B cell (primary cell): Measurements from ENCODE around the gene RAB15. TPM values are rescaled to one million over a fixed set of nuclear protein-coding genes. Genes with fewer than 3 reads are reported as not detected.

Experiments used
- ATAC-seq: fragments of 200-7000 bp; cut with Tn5 transposase; one replicate; pipeline ENCODE4 v1.10.0; 2021; ENCODE audit warnings: low read depth, mild to moderate bottlenecking, moderate number of reproducible peaks, moderate library complexity
- CTCF ChIA-PET: fragments of 350-600 bp; sonication (Branson Sonifier 250); formaldehyde crosslinking; loops from one replicate; lab custom pipeline; 2021; ENCODE audit warnings: antibody characterized with exemption, inconsistent platforms; lab: Charles Lee
- POLR2A ChIA-PET: fragments of 350-600 bp; sonication (Branson Sonifier 250); formaldehyde crosslinking; loops from one replicate; lab custom pipeline; 2021; ENCODE audit warnings: antibody characterized with exemption; lab: Charles Lee
- DNase-seq: peaks from one replicate; pipeline ENCODE4 v3.0.0; 2013
- H2AFZ ChIP-seq: 2 replicates; pipeline ENCODE4 v1.6.1; 2012; ENCODE audit warnings: mild to moderate bottlenecking, low read depth, low read length; ENCODE audit not compliant: insufficient read depth, poor library complexity, severe bottlenecking
- H3K27ac ChIP-seq, 2 donors: 1 replicate in 1 of 2; 2 replicates in 1 of 2; pipeline ENCODE4 v1.5.1; 2012 to 2013; ENCODE audit warnings: low read length in 2 of 2, mild to moderate bottlenecking in 2 of 2, moderate library complexity in 1 of 2
- H3K27me3 ChIP-seq, 4 experiments: fragments of 200-600 bp in 1 of 4; sonication (generic) in 1 of 4; replicated peaks in 1 of 4; 1 replicate in 2 of 4; 2 replicates in 2 of 4; pipeline versions ENCODE4 v1.6.1 to v1.7.0; 2013 to 2016; ENCODE audit warnings: low read length in 3 of 4, mild to moderate bottlenecking in 2 of 4, mixed read lengths in 1 of 4, moderate library complexity in 1 of 4; ENCODE audit not compliant: insufficient read depth in 4 of 4, control insufficient read depth in 3 of 4; ENCODE audit errors: control extremely low read depth in 1 of 4
- H3K36me3 ChIP-seq, 2 experiments: replicated peaks in 1 of 2; 1 replicate in 1 of 2; 2 replicates in 1 of 2; pipeline versions ENCODE4 v1.6.1 to v1.7.1; 2013; ENCODE audit warnings: low read length in 1 of 2; ENCODE audit not compliant: insufficient read depth in 2 of 2, control insufficient read depth in 1 of 2; ENCODE audit errors: control extremely low read depth in 1 of 2, extremely low read depth in 1 of 2
- H3K4me1 ChIP-seq, 2 donors: fragments of 200-600 bp in 1 of 2; sonication (generic) in 1 of 2; 1 replicate in 1 of 2; 2 replicates in 1 of 2; pipeline versions ENCODE4 v1.5.1 to v1.6.1; 2013 to 2017; ENCODE audit warnings: low read length in 2 of 2; ENCODE audit not compliant: control insufficient read depth in 2 of 2, insufficient read depth in 2 of 2
- H3K4me2 ChIP-seq: replicated peaks from 2 replicates; pipeline ENCODE3; 2012; ENCODE audit warnings: mild to moderate bottlenecking, low read depth, low read length; ENCODE audit not compliant: poor library complexity, severe bottlenecking
- H3K4me3 ChIP-seq, 5 experiments: fragments of 200-600 bp in 1 of 5; sonication (generic) in 1 of 5; 1 replicate in 3 of 5; 2 replicates in 2 of 5; pipeline versions ENCODE4 v1.5.1 to v1.7.0; 2011 to 2016; ENCODE audit warnings: low read length in 4 of 5, mild to moderate bottlenecking in 4 of 5, low read depth in 2 of 5, control low read depth in 1 of 5, moderate library complexity in 1 of 5; ENCODE audit not compliant: insufficient read depth in 1 of 5; ENCODE audit errors: control extremely low read depth in 1 of 5, extremely low read depth in 1 of 5
- H3K79me2 ChIP-seq: fragments of 200-600 bp; sonication (generic); one replicate; pipeline ENCODE4 v1.6.0; 2016; ENCODE audit warnings: low read length; ENCODE audit not compliant: control insufficient read depth, insufficient read depth
- H3K9ac ChIP-seq: fragments of 200-600 bp; sonication (generic); 2 replicates; pipeline ENCODE4 v1.6.1; 2017; ENCODE audit warnings: mild to moderate bottlenecking, low read length, moderate library complexity
- H3K9me3 ChIP-seq, 3 donors: one replicate each; pipeline versions ENCODE4 v1.6.1 to v1.7.1; 2013; ENCODE audit warnings: low read length in 2 of 3; ENCODE audit not compliant: control insufficient read depth in 2 of 3, insufficient read depth in 1 of 3; ENCODE audit errors: control extremely low read depth in 1 of 3
- H4K20me1 ChIP-seq: 2 replicates; pipeline ENCODE4 v1.6.0; 2012; ENCODE audit warnings: mild to moderate bottlenecking, low read length; ENCODE audit not compliant: insufficient read depth, control insufficient read depth, poor library complexity, severe bottlenecking
- H3K27ac Mint-ChIP-seq: one replicate; pipeline ENCODE4 v1.8.0; 2021; ENCODE audit warnings: mixed read lengths
- H3K27me3 Mint-ChIP-seq: one replicate; pipeline ENCODE4 v1.8.0; 2021; ENCODE audit warnings: mixed read lengths
- H3K4me1 Mint-ChIP-seq: one replicate; pipeline ENCODE4 v1.8.0; 2021; ENCODE audit warnings: mixed read lengths
- H3K4me3 Mint-ChIP-seq: one replicate; pipeline ENCODE4 v1.8.0; 2021; ENCODE audit warnings: mixed read lengths
- H3K9me3 Mint-ChIP-seq: one replicate; pipeline ENCODE4 v1.8.0; 2022; ENCODE audit warnings: mixed read lengths; ENCODE audit not compliant: insufficient read depth
- CTCF ChIP-seq: fragments of 200-600 bp; IDR thresholded peaks from one replicate; pipeline ENCODE4 v1.8.0; 2022; ENCODE audit warnings: antibody characterized with exemption, mild to moderate bottlenecking
- EZH2 ChIP-seq: IDR thresholded peaks from 2 replicates; pipeline ENCODE4 v1.6.1; 2012; ENCODE audit warnings: borderline replicate concordance, low read depth, mild to moderate bottlenecking, moderate library complexity, low read length; ENCODE audit not compliant: insufficient read depth, poor library complexity, severe bottlenecking
- WGBS: methylation state at CpG from one replicate; pipeline ENCODE4 v1.1.5; 2013; ENCODE audit warnings: missing lambda C conversion rate; ENCODE audit not compliant: insufficient coverage; 5-methylcytosine and 5-hydroxymethylcytosine counted together
- intact Hi-C: fragments of 100-400 bp; cut with micrococcal nuclease; formaldehyde crosslinking; loops from one replicate; pipeline ENCODE4 v1.10.0; 2022
- polyA plus RNA-seq: library from polyadenylated mRNA; depleted of rRNA; stranded (reverse); fragments of >200 nt; gene quantifications from 2 replicates; pipeline ENCODE4 v1.2.3, GENCODE V29; 2012
- total RNA-seq, 2 donors: library from RNA; stranded (reverse); fragments of 120-200 nt in 1 of 2; gene quantifications; 1 replicate in 1 of 2; 2 replicates in 1 of 2; pipeline versions ENCODE4 v1.2.3 to v1.2.4, GENCODE V29; 2013 to 2022

The RAB15 gene
- total and polyA plus RNA-seq, 2 donors (not counting 1 experiment from before 2014, with no cell fraction given) = 0.17 to 0.19 TPM

DNA sequence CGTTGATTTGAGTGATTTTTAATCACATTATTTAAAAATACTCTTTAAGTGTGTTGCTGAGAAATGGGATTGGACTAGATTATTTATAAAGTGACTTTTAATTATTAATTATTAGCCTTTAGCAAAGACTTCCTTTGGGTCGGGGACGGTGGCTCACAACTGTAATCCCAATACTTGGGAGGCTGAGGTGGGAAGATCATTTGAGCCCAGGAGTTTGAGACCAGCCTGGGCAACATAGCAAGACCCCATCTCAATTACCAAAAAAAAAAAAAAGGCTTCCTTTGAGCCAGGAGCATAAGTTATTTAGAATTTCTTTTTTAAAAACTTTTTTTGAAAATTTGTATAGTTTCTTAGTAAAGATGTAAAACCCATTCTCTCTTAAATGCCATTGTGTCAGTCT lies 49.1 kb downstream of the RAB15 start:
- Histone ChIP-seq H3K9me3 (no peaks in the 10 kb centered on the region), H3K4me3 (no peak overlapping the region), H3K4me2 (no peak overlapping the region), H3K9ac (no peak overlapping the region), H3K27ac (no peak overlapping the region), H2AFZ (no peak overlapping the region), H3K79me2 (peaks cover 59% of the 10 kb centered on the region), H4K20me1 (peaks cover 52% of the 10 kb centered on the region), H3K36me3 (peaks cover 10 to 48% of the 10 kb centered on the region in 2 experiments), H3K4me1 (peaks cover 4 to 8% of the 10 kb centered on the region in 2 donors), H3K27me3 (no peaks in the 10 kb centered on the region)
- Mint-ChIP-seq H3K27ac (no peak overlapping the region), H3K27me3 (no peaks in the 10 kb centered on the region), H3K4me1 (peaks cover 36% of the 10 kb centered on the region), H3K9me3 (no peaks in the 10 kb centered on the region), H3K4me3 (no peak overlapping the region)
- TF ChIP-seq CTCF (no peak), EZH2 (no peak)
- intact Hi-C loops = no loop called here
- no peak for DNase-seq
- CTCF ChIA-PET = interaction anchor here (2.2 kb wide), 1 partner anchor 8 kb away, joined by 4 read pairs; no protein-coding TSS in a partner anchor
- no peak for ATAC-seq
- no CpG with 5 or more reads among the region's 3 CpGs for WGBS
- POLR2A ChIA-PET = no interaction called here

DNA sequence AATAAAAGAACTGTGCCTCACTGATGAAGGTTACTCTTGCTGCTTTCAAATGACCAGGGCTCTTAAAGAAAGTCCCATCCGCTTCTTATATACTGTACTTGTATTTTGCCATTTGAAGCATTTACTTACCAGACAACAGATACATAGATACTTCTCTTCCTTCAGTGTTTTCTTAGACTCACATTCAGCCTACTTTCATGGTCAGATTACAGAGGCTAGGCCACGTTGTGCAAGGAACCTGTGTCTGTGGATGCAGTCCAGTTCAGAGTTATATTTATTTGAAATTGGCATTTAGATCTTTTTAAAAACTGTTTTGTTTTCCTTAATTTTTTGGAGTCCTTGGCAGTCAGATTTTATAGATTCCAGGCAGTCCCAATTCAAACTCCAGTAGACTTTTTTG lies 51.7 kb downstream of the RAB15 start:
- Mint-ChIP-seq H3K4me3 (no peak overlapping the region), H3K27me3 (no peaks in the 10 kb centered on the region), H3K27ac (no peak overlapping the region), H3K4me1 (peaks cover 45% of the 10 kb centered on the region), H3K9me3 (no peaks in the 10 kb centered on the region)
- ChIA-PET POLR2A (no interaction called here), CTCF (interaction anchor here (0.6 kb wide), 1 partner anchor 70 kb away, joined by 3 read pairs; no protein-coding TSS in a partner anchor)
- Histone ChIP-seq H4K20me1 (peaks cover 76% of the 10 kb centered on the region), H3K4me1 (peaks cover 8 to 12% of the 10 kb centered on the region in 2 donors), H3K27ac (no peak overlapping the region), H3K4me2 (no peak overlapping the region), H3K9ac (no peak overlapping the region), H3K36me3 (peaks cover 6 to 27% of the 10 kb centered on the region in 2 experiments), H3K27me3 (no peaks in the 10 kb centered on the region), H3K9me3 (no peaks in the 10 kb centered on the region), H2AFZ (no peak overlapping the region), H3K4me3 (no peak overlapping the region), H3K79me2 (peaks cover 77% of the 10 kb centered on the region)
- intact Hi-C loops = no loop called here
- TF ChIP-seq EZH2 (no peak), CTCF (no peak)
- no peak for DNase-seq
- 100% methylated on average over 1 of the region's 2 CpGs for WGBS
- ATAC-seq = no peak
